Stimulated activated CD4-positive, alpha-beta T cell treated with anti-CD3 and anti-CD28 coated beads, Interleukin-12 subunit alpha, Interleukin-12 subunit beta, amount 100 ng/mL, for 24 hours (primary cell): ENCODE measurements around the gene CAMTA1.

Source experiments
- DNase-seq, 2 experiments: peaks; one replicate each; pipeline ENCODE4 v3.0.0-alpha.2; 2020; ENCODE audit warnings: low read depth in 2 of 2

Gene CAMTA1

GRCh38 chr1:7006996-7007871 lies 222.0 kb downstream of the CAMTA1 start:
- DNase-seq, result no peak

GRCh38 chr1:7007902-7008301 lies 222.6 kb downstream of the CAMTA1 start:
- DNase-seq, result no peak

DNA sequence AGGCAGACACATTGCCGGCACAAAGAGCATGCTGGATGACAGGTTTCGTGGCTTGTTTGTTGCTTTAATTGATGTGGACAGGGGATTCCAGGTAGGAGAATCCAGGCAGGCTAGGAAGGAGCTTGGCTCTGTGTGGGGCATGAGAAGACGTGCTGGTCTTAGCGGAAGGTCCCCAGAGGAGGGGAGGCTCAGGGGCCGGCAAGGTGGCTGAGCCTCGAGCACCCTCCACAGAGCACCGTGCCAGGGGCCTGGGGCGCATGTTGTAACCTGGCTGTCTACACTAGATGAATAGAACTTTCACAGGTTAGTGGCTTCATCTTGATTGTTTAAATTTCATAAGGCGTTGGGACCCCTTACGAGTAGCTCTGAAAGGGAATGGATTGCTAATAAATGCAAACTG lies 223.1 kb downstream of the CAMTA1 start:
- no peak for DNase-seq

- no peak for DNase-seq
These were observed 223.9 kb downstream of the CAMTA1 start for GRCh38 chr1:7008975-7009740.

DNA sequence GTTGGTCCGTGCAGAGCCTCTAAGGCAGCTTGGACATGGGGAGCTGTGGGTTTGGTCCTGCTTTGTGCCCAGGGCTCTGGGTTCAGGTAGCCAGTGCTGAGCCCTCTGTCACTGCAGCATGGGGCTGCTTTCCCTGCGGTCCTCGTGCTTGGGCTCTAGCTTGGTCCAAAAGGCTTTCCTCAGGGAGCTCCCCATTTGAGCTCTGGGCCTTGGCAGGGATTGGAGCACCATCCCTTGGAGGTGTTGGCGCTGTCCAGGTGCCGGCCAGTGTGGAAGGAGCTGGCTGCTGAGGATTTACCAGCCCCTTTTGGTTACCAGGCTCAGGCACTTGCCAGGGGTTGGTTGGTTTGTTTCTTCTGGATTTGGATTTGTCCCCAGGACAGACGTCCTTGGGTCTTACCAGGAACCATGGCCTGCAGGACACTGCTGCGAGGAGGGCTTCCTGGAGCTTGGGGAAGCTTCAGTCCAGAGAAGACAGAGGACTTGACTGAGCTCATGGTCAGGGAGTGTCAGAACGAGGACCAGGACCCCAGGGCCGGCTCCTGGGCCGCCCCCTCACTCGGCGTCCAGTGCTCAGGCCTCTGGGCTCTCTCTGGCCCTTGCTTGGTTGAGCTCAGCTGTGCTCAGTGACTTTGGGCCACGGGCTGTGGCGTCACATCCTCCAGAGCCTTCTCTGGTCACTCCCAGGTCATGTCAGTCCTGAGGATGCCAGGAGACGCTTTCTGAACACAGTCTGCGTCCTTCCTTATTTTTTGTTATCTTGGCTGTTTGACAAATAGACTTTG lies 224.7 kb downstream of the CAMTA1 start:
- DNase-seq, result no peak

DNA sequence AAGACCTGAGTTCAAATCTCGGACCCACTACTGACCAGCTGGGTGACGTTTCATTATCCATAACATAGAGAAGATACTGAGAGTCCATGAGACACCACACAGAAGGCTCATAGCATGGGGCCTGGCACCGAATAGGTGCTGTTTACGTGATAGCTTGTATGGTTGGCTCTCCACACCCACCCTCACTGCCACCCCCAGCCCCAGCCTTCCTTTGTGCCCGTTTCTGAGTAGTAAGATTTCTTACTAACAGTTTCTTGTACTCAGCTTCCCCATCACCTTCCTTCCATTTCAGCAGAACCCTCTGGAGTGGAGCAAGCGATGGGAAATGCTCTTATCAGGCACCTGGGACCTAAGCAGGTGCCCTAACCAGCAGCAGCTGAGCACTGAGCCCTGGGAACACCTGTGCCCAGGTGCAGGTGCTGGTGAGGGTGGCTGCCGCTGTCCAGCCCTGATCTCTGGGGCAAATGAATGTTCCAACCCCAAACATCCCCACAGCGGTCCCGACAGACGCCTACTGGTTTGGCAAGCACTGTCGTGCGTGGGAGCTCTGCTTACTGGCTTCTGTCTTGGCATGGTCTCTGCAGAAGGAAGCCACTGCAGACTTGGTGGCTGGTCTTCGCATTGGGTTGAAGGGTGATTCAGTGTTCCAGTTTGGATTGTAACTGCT lies 225.4 kb downstream of the CAMTA1 start:
- DNase-seq, result no peak

GRCh38 chr1:7011826-7012225 lies 226.6 kb downstream of the CAMTA1 start:
- DNase-seq, result no peak

GRCh38 chr1:7012461-7012924 lies 227.2 kb downstream of the CAMTA1 start:
- DNase-seq, result no peak

- no peak for DNase-seq
These were observed 228.8 kb downstream of the CAMTA1 start for GRCh38 chr1:7013833-7014639.

DNA sequence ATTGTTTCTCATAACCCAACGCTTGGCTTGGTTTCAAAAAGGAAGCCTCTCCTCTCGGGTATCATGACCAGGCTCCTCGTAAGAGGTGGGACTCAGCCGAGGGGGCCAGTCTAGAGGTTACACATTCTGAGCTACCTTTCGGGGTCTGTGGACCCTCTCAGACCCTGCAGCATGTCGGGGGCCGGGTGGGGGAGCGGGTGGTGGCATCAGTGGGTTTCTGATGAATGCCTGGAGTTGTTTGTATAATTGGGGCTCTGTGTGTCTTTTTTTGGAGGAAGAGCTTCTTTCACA lies 229.3 kb downstream of the CAMTA1 start:
- DNase-seq, result no peak

- no peak for DNase-seq
These were observed 229.8 kb downstream of the CAMTA1 start for GRCh38 chr1:7015022-7015421.

- no peak for DNase-seq
These were observed 233.1 kb downstream of the CAMTA1 start for GRCh38 chr1:7018351-7018750.

- no peak for DNase-seq
These were observed 233.6 kb downstream of the CAMTA1 start for GRCh38 chr1:7018826-7019225.

GRCh38 chr1:7019510-7019909 lies 234.3 kb downstream of the CAMTA1 start:
- no peak for DNase-seq

- DNase-seq, result no peak
These were observed 236.8 kb downstream of the CAMTA1 start for GRCh38 chr1:7022058-7022457.

- no peak for DNase-seq
These were observed 239.8 kb downstream of the CAMTA1 start for GRCh38 chr1:7025013-7025412.

DNA sequence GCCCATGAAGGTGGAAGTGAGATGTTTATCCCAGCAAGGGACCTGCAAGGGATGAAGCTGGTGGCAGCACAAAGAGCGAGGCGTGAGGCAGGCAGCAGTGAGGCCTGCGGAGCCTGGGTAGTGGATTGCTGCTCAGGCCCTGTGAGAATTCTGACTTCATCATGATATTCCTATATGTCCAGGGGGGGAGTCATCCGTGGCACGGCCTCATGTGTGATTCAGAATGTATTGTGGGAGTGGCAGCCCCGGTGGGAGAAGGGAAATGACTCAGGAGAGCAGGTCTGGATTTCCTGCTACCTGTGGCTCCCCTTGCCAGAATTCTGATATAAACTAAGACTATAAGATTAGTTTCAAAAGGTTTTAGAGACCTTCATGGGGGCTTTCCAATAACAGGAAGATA lies 240.9 kb downstream of the CAMTA1 start:
- no peak for DNase-seq

GRCh38 chr1:7032992-7033391 lies 247.7 kb downstream of the CAMTA1 start:
- DNase-seq, result no peak

GRCh38 chr1:7036386-7036785 lies 251.1 kb downstream of the CAMTA1 start:
- no peak for DNase-seq

- DNase-seq, result no peak
These were observed 254.5 kb downstream of the CAMTA1 start for GRCh38 chr1:7039590-7040220.
